ENCODE results near the gene MTM1.

GRCh38 chrX:150696331-150696730 is 127.9 kb downstream of the MTM1 start:
- TF ChIP-seq EP300 (IDR thresholded peaks at IDR 0.05) = no peak
- TF ChIP-seq CTCF (IDR thresholded peaks at IDR 0.05) = no peak
- TF ChIP-seq POLR2A (IDR thresholded peaks at IDR 0.05) = no peak
- TF ChIP-seq POLR2AphosphoS5 (IDR thresholded peaks at IDR 0.05) = no peak
